Endodermal cell (in vitro differentiated cells): ENCODE data around the gene MBD5. TPM values are rescaled to one million over a fixed set of nuclear protein-coding genes. Genes with fewer than 3 reads are reported as not detected.
A peak's percentile ranks its signal among the peaks of the same experiment; 100 is the strongest.
"Not testable (repeated sequence)": the region's sequence is repeated elsewhere in the genome, so short reads cannot be mapped to it uniquely, and the experiment has no call there.

Source experiments
- DNase-seq: peaks from one replicate; pipeline ENCODE4 v3.0.0-alpha.2; 2017
- H3K27ac ChIP-seq: 2 replicates; pipeline ENCODE4 v1.5.1; 2013; ENCODE audit warnings: mild to moderate bottlenecking, low read depth, low read length, moderate library complexity
- H3K27me3 ChIP-seq: 2 replicates; pipeline ENCODE4 v1.6.1; 2013; ENCODE audit warnings: mild to moderate bottlenecking, low read length, moderate library complexity; ENCODE audit not compliant: insufficient read depth, control insufficient read depth, poor library complexity, severe bottlenecking
- H3K36me3 ChIP-seq: 2 replicates; pipeline ENCODE4 v1.7.0; 2013; ENCODE audit warnings: mild to moderate bottlenecking, low read length, moderate library complexity; ENCODE audit not compliant: control insufficient read depth, insufficient read depth
- H3K4me1 ChIP-seq: one replicate; pipeline ENCODE4 v1.7.0; 2013; ENCODE audit warnings: low read length; ENCODE audit not compliant: control insufficient read depth, insufficient read depth
- H3K4me3 ChIP-seq: 2 replicates; pipeline ENCODE4 v1.5.1; 2013; ENCODE audit warnings: mild to moderate bottlenecking, low read length, moderate library complexity
- H3K9ac ChIP-seq: 2 replicates; pipeline ENCODE4 v1.6.1; 2013; ENCODE audit warnings: mild to moderate bottlenecking, low read length, moderate library complexity; ENCODE audit not compliant: poor library complexity, severe bottlenecking; ENCODE audit errors: extremely low read depth
- H3K9me3 ChIP-seq: 2 replicates; pipeline ENCODE4 v1.6.1; 2013; ENCODE audit warnings: mild to moderate bottlenecking, low read length, moderate library complexity; ENCODE audit not compliant: control insufficient read depth
- H3K27ac Mint-ChIP-seq: 2 replicates; pipeline ENCODE4 v1.8.0; 2020; ENCODE audit warnings: mixed read lengths
- H3K27me3 Mint-ChIP-seq: 2 replicates; pipeline ENCODE4 v1.8.0; 2021; ENCODE audit warnings: mild to moderate bottlenecking, mixed read lengths; ENCODE audit not compliant: insufficient read depth
- H3K36me3 Mint-ChIP-seq: 2 replicates; pipeline ENCODE4 v1.8.0; 2020; ENCODE audit warnings: low read depth, mixed read lengths
- H3K4me1 Mint-ChIP-seq: 2 replicates; pipeline ENCODE4 v1.8.0; 2020; ENCODE audit warnings: mixed read lengths
- H3K4me3 Mint-ChIP-seq: 2 replicates; pipeline ENCODE4 v1.8.0; 2020; ENCODE audit warnings: mild to moderate bottlenecking, moderate library complexity, mixed read lengths
- H3K9me3 Mint-ChIP-seq: 2 replicates; pipeline ENCODE4 v1.8.0; 2020; ENCODE audit warnings: mild to moderate bottlenecking, mixed read lengths
- WGBS, 2 experiments: methylation state at CpG; one replicate each; pipeline versions ENCODE4 v1.1.5 to v1.1.7; 2013; ENCODE audit warnings: missing lambda C conversion rate in 2 of 2, mixed read lengths in 1 of 2; ENCODE audit not compliant: insufficient coverage in 1 of 2, insufficient read length in 1 of 2; 5-methylcytosine and 5-hydroxymethylcytosine counted together
- total RNA-seq, 2 donors: library from RNA; stranded (reverse); fragmentation: NEBNext Ultra II Directional in 1 of 2; extraction: Animal tissue kit (Norgen Biotek cat#: 25700) in 1 of 2; gene quantifications; 2 replicates in 1 of 2; 3 replicates in 1 of 2; pipeline ENCODE4 v1.2.1, GENCODE V29; 2021
- TF ChIP-seq, protein P1 (sequence below): fragments of 200-600 bp; sonication (generic); conservative IDR thresholded peaks from 2 replicates; pipeline ENCODE4 v1.5.0; 2021; ENCODE audit warnings: antibody characterized with exemption, mild to moderate bottlenecking

The MBD5 gene
- total RNA-seq, 2 donors from 2014 or later, result 49.1 to 55.7 TPM

DNA sequence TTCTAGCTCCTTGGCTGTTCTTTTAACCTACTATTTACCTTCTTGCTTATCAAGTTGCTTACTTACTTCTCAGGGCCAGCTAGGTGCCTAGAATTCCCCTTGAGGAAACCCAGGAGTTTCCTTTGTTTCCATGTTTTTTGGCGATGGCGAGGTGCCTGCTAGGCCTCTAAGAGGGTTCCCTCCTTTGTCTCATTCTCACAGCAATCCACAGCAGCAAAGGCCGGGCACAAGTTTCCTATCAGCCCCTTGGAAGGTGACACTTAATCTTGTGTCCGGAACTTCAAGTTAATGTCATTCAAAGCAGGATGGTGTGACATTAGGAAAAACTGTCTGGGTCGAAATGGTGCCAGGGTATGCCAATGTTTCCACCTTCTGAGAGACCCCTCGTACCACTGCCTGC is 521.7 kb downstream of the MBD5 start:
- 84 to 92% methylated on average over 5 to 6 of the region's 6 CpGs for whole genome bisulfite sequencing, 2 experiments
- H3K27ac Mint-ChIP-seq, result peak overlapping the region; percentile 79
- H3K4me1 ChIP-seq, result peaks cover 7% of the 10 kb centered on the region
- no peak overlapping the region for H3K27ac ChIP-seq
- H3K36me3 ChIP-seq, result no peaks in the 10 kb centered on the region
- no peaks in the 10 kb centered on the region for H3K9me3 Mint-ChIP-seq
- no peak overlapping the region for H3K9ac ChIP-seq
- peaks cover 21% of the 10 kb centered on the region for H3K27me3 ChIP-seq
- no peak overlapping the region for H3K4me3 ChIP-seq
- no peaks in the 10 kb centered on the region for H3K36me3 Mint-ChIP-seq
- H3K27me3 Mint-ChIP-seq, result peaks cover 38% of the 10 kb centered on the region
- H3K4me1 Mint-ChIP-seq, result peaks cover 25% of the 10 kb centered on the region
- no peak for DNase-seq
- no peaks in the 10 kb centered on the region for H3K9me3 ChIP-seq
- TF ChIP-seq, protein P1, sequence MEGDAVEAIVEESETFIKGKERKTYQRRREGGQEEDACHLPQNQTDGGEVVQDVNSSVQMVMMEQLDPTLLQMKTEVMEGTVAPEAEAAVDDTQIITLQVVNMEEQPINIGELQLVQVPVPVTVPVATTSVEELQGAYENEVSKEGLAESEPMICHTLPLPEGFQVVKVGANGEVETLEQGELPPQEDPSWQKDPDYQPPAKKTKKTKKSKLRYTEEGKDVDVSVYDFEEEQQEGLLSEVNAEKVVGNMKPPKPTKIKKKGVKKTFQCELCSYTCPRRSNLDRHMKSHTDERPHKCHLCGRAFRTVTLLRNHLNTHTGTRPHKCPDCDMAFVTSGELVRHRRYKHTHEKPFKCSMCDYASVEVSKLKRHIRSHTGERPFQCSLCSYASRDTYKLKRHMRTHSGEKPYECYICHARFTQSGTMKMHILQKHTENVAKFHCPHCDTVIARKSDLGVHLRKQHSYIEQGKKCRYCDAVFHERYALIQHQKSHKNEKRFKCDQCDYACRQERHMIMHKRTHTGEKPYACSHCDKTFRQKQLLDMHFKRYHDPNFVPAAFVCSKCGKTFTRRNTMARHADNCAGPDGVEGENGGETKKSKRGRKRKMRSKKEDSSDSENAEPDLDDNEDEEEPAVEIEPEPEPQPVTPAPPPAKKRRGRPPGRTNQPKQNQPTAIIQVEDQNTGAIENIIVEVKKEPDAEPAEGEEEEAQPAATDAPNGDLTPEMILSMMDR, result no peak
- no peak overlapping the region for H3K4me3 Mint-ChIP-seq

DNA sequence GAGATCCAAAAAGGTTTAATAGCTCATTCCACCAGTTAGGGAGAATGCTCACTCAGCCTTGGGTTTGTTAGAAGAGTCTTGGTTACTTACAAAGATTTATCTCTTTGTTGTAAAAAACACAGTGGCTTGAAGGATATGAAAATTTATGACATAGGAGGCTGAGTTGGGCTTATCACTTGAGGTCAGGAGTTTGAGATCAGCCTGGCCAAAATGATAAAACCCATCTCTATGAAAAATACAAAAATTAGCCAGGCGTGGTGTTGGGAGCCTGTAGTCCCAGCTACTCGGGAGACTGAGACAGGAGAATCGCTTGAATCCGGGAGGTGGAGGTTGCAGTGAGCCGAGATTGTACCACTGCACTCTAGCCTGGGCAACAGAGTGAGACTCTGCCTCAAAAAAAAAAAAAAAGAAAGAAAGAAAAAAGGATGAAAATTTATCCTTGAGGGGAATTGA is 522.2 kb downstream of the MBD5 start:
- DNase-seq, H3K36me3 Mint-ChIP-seq: not testable (repeated sequence)
- peak overlapping the region; percentile 79 for H3K27ac Mint-ChIP-seq

DNA sequence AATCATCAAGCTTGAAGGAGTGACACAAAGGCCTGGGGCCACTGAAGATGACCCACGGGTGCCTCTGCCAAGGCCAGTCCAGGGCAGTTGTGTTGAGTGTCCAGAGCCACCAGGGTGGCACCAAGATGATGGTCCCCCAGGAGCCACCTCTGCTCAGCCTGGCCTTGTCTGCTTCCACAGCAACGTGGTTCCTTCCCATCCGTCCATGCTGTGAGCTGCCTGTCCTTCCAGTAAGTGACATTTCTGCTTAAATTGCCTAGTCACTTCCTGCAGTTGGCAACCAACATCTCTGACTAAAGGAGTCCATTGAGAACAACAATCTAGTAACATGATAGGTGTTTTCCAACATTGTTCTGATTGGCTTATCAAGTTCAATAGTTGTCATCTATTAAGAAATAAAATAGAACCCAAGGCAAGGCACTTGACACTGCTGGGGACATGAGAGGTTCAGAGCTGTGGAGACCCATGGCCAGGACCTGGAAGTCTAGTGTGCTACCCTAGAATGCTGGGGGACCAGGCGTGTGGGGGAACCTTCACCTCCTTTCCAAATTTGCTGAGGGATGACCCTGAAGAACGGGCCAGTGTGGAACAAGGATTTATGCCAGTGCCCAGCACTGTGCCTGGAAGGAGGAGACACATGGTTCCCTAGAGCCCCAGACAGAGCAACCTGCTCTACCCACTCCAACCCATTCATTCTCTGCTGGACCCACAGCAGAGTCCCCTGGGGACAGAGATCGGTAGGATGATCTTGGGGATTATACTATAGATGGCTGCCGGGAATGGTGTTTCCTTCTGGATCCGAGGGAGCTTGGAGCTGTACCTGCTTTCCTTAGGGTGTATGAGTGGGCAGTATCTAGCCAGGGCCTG is 524.7 kb downstream of the MBD5 start:
- Mint-ChIP-seq H3K4me3 (no peak overlapping the region), H3K27me3 (peaks cover 26% of the 10 kb centered on the region), H3K27ac (no peak overlapping the region), H3K4me1 (peaks cover 14% of the 10 kb centered on the region), H3K9me3 (no peaks in the 10 kb centered on the region), H3K36me3 (no peaks in the 10 kb centered on the region)
- Histone ChIP-seq H3K36me3 (no peaks in the 10 kb centered on the region), H3K27ac (no peak overlapping the region), H3K4me1 (peaks cover 7% of the 10 kb centered on the region), H3K4me3 (no peak overlapping the region), H3K9me3 (no peaks in the 10 kb centered on the region), H3K27me3 (peaks cover 11% of the 10 kb centered on the region), H3K9ac (no peak overlapping the region)
- TF ChIP-seq, protein P1, result no peak
- 93 to 96% methylated on average over 3 to 8 of the region's 8 CpGs for WGBS, 2 experiments
- DNase-seq, result no peak

More for the DNA sequence above, 522.2 kb downstream of the MBD5 start:
- not testable (repeated sequence) for H3K36me3 ChIP-seq, H3K9me3 Mint-ChIP-seq, H3K27ac ChIP-seq, H3K9ac ChIP-seq, H3K9me3 ChIP-seq, H3K4me3 Mint-ChIP-seq, H3K4me3 ChIP-seq, H3K4me1 ChIP-seq
- peaks cover 21% of the 10 kb centered on the region for H3K4me1 Mint-ChIP-seq
- H3K27me3 Mint-ChIP-seq, result peaks cover 34% of the 10 kb centered on the region
- 93 to 97% methylated on average over 5 of the region's 5 CpGs for WGBS, 2 experiments
- H3K27me3 ChIP-seq, result peaks cover 21% of the 10 kb centered on the region
